Activated naive CD4-positive, alpha-beta T cell treated with anti-CD3 and anti-CD28 coated beads for 36 hours (primary cell): ENCODE measurements around the gene FHIT. TPM values are rescaled to one million over a fixed set of nuclear protein-coding genes. Genes with fewer than 3 reads are reported as not detected.
A peak's percentile ranks its signal among the peaks of the same experiment; 100 is the strongest.

ENCODE experiments used
- CTCF ChIA-PET: fragments of 350-600 bp; sonication (Branson Sonifier 250); formaldehyde crosslinking; loops from one replicate; lab custom pipeline; 2021; ENCODE audit warnings: antibody characterized with exemption; lab: Charles Lee
- DNase-seq: peaks from one replicate; pipeline ENCODE4 v3.0.0-alpha.2; 2020
- H3K27ac Mint-ChIP-seq: one replicate; pipeline ENCODE4 v1.8.0; 2021; ENCODE audit warnings: mild to moderate bottlenecking, mixed read lengths
- H3K27me3 Mint-ChIP-seq: one replicate; pipeline ENCODE4 v1.8.0; 2021; ENCODE audit warnings: low read depth, mixed read lengths
- H3K36me3 Mint-ChIP-seq: one replicate; pipeline ENCODE4 v1.8.0; 2021; ENCODE audit warnings: low read depth, mixed read lengths
- H3K4me1 Mint-ChIP-seq: one replicate; pipeline ENCODE4 v1.8.0; 2021; ENCODE audit warnings: low read depth, mixed read lengths
- H3K4me3 Mint-ChIP-seq: one replicate; pipeline ENCODE4 v1.8.0; 2021; ENCODE audit warnings: mild to moderate bottlenecking, moderate library complexity, mixed read lengths
- H3K9me3 Mint-ChIP-seq: one replicate; pipeline ENCODE4 v1.8.0; 2021; ENCODE audit warnings: mixed read lengths
- intact Hi-C: fragments of 100-400 bp; cut with micrococcal nuclease; formaldehyde crosslinking; loops from one replicate; pipeline ENCODE4 v1.15.1; 2023
- total RNA-seq, 2 experiments: library from RNA; stranded (reverse); gene quantifications; one replicate each; pipeline ENCODE4 v1.2.3, GENCODE V29; 2021

FHIT gene
- total RNA-seq = 10 to 100 TPM; 20.2 to 22.7 TPM

DNA sequence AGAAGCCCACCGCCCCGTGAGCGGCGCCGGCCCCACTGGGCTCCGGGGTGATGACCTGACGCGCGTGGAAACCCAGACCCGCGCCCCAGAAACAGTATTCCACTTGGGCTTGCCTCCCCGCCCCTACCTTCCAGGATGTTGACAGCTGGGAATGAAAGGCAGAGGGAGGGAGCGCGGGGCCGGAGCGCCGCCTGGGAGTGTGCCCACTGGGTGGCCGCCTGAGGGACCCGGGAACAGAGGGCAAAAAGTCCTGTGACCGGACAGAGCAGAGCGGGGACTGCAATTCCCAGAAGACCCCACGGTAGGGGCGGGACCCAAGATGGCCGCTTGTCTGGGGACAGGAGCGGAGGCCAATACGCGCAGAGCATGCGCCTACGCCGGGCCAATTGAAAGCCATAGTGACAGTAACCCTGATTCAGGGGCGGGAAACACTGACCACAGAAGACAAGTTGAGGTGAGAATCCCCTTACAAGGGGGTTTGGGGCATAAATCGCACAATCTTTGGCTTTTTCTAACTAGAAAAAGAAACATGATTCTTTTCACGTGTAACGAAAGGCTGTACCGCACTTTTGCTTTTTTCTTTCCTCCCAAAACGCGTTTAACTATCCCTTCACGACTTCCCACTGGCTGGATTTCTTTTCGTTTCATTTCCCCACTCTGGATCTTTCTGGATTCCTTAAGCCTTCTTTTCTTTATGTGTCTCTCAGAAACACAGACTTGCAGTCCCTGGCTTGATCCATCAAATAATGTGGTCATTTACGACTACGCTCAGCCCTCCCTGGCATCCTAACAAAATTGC is at the start of gene FHIT:
Gene FHIT (minus strand): TSS at position 279 of the 799 bp plus-strand sequence.
- Mint-ChIP-seq H3K9me3 (no peaks in the 10 kb centered on the region), H3K4me1 (peaks cover 11% of the 10 kb centered on the region), H3K4me3 (peak within 1 kb of the TSS; percentile 91), H3K27ac (peak within 1 kb of the TSS; percentile 87), H3K27me3 (peaks cover under 1% of the 10 kb centered on the region), H3K36me3 (no peaks in the 10 kb centered on the region)
- intact Hi-C loops = loop anchor here (1.0 to 10.0 kb wide), 8 partner anchors 131 to 1801 kb away; partner anchors contain the start of gene PTPRG
- CTCF ChIA-PET = no interaction called here
- DNase-seq = peak; percentile 96

GRCh38 chr3:61300786-61301185 is 49.5 kb upstream of the FHIT start:
- H3K4me1 Mint-ChIP-seq = no peaks in the 10 kb centered on the region
- no peak overlapping the region for H3K27ac Mint-ChIP-seq
- H3K36me3 Mint-ChIP-seq = no peaks in the 10 kb centered on the region
- CTCF ChIA-PET = interaction anchor here (0.6 kb wide), 1 partner anchor 276 kb away, joined by 4 read pairs; no protein-coding TSS in a partner anchor
- no peaks in the 10 kb centered on the region for H3K9me3 Mint-ChIP-seq
- H3K27me3 Mint-ChIP-seq = no peaks in the 10 kb centered on the region
- no peak overlapping the region for H3K4me3 Mint-ChIP-seq
- intact Hi-C loops = no loop called here
- no peak for DNase-seq

DNA sequence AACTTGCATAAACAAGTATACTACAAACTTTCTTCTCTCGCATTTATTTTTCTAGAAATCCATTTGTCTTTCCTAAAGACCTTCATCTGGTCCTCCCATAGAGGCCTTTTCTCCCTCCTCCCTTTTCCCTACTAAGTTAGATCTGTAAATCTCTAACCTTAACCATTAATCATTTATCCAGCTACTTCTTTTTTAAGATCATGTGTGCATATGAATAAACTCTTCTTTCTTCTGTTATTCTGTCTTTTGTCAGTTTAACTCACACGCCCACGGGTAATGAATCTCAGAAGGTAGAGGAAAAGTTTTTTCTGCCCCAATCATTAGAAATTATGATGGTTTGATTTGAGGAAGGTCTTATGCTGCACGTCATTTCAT is 48.7 kb upstream of the FHIT start:
- no peak overlapping the region for H3K27ac Mint-ChIP-seq
- no peaks in the 10 kb centered on the region for H3K4me1 Mint-ChIP-seq
- DNase-seq = no peak
- no peaks in the 10 kb centered on the region for H3K27me3 Mint-ChIP-seq
- H3K4me3 Mint-ChIP-seq = no peak overlapping the region
- no peaks in the 10 kb centered on the region for H3K9me3 Mint-ChIP-seq
- CTCF ChIA-PET = no interaction called here
- H3K36me3 Mint-ChIP-seq = no peaks in the 10 kb centered on the region
- intact Hi-C loops = no loop called here

GRCh38 chr3:61299343-61300005 is 48.2 kb upstream of the FHIT start:
- H3K4me1 Mint-ChIP-seq = no peaks in the 10 kb centered on the region
- no peak overlapping the region for H3K4me3 Mint-ChIP-seq
- no peaks in the 10 kb centered on the region for H3K9me3 Mint-ChIP-seq
- no peak overlapping the region for H3K27ac Mint-ChIP-seq
- DNase-seq = no peak
- CTCF ChIA-PET = no interaction called here
- no peaks in the 10 kb centered on the region for H3K36me3 Mint-ChIP-seq
- intact Hi-C loops = no loop called here
- H3K27me3 Mint-ChIP-seq = no peaks in the 10 kb centered on the region

GRCh38 chr3:61297821-61298220 is 46.6 kb upstream of the FHIT start:
- Mint-ChIP-seq H3K4me1 (no peaks in the 10 kb centered on the region), H3K27ac (no peak overlapping the region), H3K36me3 (no peaks in the 10 kb centered on the region), H3K27me3 (no peaks in the 10 kb centered on the region), H3K9me3 (no peaks in the 10 kb centered on the region), H3K4me3 (no peak overlapping the region)
- intact Hi-C loops = no loop called here
- CTCF ChIA-PET = no interaction called here
- DNase-seq = no peak

GRCh38 chr3:61288446-61288845 is 37.2 kb upstream of the FHIT start:
- intact Hi-C loops = loop anchor here (10.0 kb wide), 1 partner anchor 284 kb away; no protein-coding TSS in a partner anchor

GRCh38 chr3:61283876-61284275 is 32.6 kb upstream of the FHIT start:
- H3K36me3 Mint-ChIP-seq = no peaks in the 10 kb centered on the region
- CTCF ChIA-PET = no interaction called here
- H3K27me3 Mint-ChIP-seq = peaks cover 3% of the 10 kb centered on the region
- no peak for DNase-seq
- no peaks in the 10 kb centered on the region for H3K4me1 Mint-ChIP-seq
- H3K9me3 Mint-ChIP-seq = no peaks in the 10 kb centered on the region
- H3K27ac Mint-ChIP-seq = no peak overlapping the region
- no peak overlapping the region for H3K4me3 Mint-ChIP-seq
- intact Hi-C loops = loop anchor here (10.0 kb wide), 1 partner anchor 279 kb away; no protein-coding TSS in a partner anchor

More at GRCh38 chr3:61288446-61288845, 37.2 kb upstream of the FHIT start:
- Mint-ChIP-seq H3K9me3 (no peaks in the 10 kb centered on the region), H3K27me3 (peaks cover 3% of the 10 kb centered on the region), H3K27ac (no peak overlapping the region), H3K36me3 (no peaks in the 10 kb centered on the region), H3K4me1 (no peaks in the 10 kb centered on the region), H3K4me3 (no peak overlapping the region)
- no peak for DNase-seq
- CTCF ChIA-PET = no interaction called here

GRCh38 chr3:61278713-61279112 is 27.5 kb upstream of the FHIT start:
- no peak overlapping the region for H3K27ac Mint-ChIP-seq
- no peak for DNase-seq
- no peaks in the 10 kb centered on the region for H3K36me3 Mint-ChIP-seq
- CTCF ChIA-PET = interaction anchor here (1.7 kb wide), 1 partner anchor 103 kb away, joined by 4 read pairs; no protein-coding TSS in a partner anchor
- no peaks in the 10 kb centered on the region for H3K4me1 Mint-ChIP-seq
- no peak overlapping the region for H3K4me3 Mint-ChIP-seq
- H3K9me3 Mint-ChIP-seq = no peaks in the 10 kb centered on the region
- H3K27me3 Mint-ChIP-seq = peaks cover 7% of the 10 kb centered on the region
- intact Hi-C loops = no loop called here

- no peaks in the 10 kb centered on the region for H3K4me1 Mint-ChIP-seq
- CTCF ChIA-PET = interaction anchor here (1.7 kb wide), 1 partner anchor 104 kb away, joined by 4 read pairs; no protein-coding TSS in a partner anchor
- H3K27me3 Mint-ChIP-seq = peaks cover 16% of the 10 kb centered on the region
- H3K27ac Mint-ChIP-seq = no peak overlapping the region
- no peaks in the 10 kb centered on the region for H3K36me3 Mint-ChIP-seq
- H3K4me3 Mint-ChIP-seq = no peak overlapping the region
- intact Hi-C loops = no loop called here
- DNase-seq = no peak
- no peaks in the 10 kb centered on the region for H3K9me3 Mint-ChIP-seq
Observed at GRCh38 chr3:61277411-61277810, 26.2 kb upstream of the FHIT start.

DNA sequence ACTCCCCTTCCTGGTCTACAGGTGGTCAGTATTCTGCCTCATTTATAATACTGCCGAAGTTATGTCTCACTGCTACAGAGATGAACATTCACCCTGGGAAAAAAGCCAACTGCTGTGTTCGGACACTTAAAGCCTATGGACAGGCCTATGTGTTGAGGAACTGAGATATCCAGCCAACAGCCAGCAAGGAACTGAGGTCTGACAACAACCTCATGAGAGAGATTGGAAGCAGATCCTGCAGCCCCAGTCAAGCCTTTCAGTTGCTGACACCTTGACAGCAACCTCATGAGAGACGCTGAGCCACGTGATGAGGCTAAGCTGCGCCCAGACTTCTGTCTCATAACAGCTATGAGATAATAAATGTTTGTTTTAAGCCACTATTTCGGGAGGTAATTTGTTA is 18.2 kb upstream of the FHIT start:
- intact Hi-C loops = no loop called here
- H3K27me3 Mint-ChIP-seq = peaks cover 18% of the 10 kb centered on the region
- CTCF ChIA-PET = no interaction called here
- H3K27ac Mint-ChIP-seq = no peak overlapping the region
- H3K9me3 Mint-ChIP-seq = no peaks in the 10 kb centered on the region
- DNase-seq = no peak
- no peaks in the 10 kb centered on the region for H3K36me3 Mint-ChIP-seq
- no peak overlapping the region for H3K4me3 Mint-ChIP-seq
- H3K4me1 Mint-ChIP-seq = no peaks in the 10 kb centered on the region

GRCh38 chr3:61268644-61269043 is 17.4 kb upstream of the FHIT start:
- H3K4me3 Mint-ChIP-seq = no peak overlapping the region

DNA sequence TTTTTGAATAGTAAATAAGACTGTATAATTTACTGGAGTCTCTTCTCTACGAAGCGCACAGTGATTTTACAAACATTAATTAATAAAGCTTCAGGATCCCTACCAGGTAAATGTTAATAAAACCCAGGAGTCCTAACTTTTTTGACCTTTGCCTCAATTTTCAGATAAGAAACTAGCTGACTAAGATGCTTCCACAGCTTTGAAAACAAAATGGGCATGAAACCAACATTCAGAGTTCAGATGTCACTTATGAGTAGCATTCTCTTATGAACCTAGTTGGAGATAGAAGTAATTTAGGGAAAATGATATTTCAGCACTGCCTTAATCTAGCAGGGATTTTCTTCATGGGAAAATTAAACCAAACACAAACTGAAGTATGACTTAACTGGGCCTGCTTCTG is 13.0 kb upstream of the FHIT start:
- no peak for DNase-seq
- Mint-ChIP-seq H3K4me3 (no peak overlapping the region), H3K9me3 (peaks cover 3% of the 10 kb centered on the region), H3K4me1 (no peaks in the 10 kb centered on the region), H3K27ac (no peak overlapping the region), H3K27me3 (peaks cover 5% of the 10 kb centered on the region), H3K36me3 (no peaks in the 10 kb centered on the region)
- CTCF ChIA-PET = no interaction called here
- intact Hi-C loops = no loop called here

More at GRCh38 chr3:61268644-61269043, 17.4 kb upstream of the FHIT start:
- intact Hi-C loops = no loop called here
- Mint-ChIP-seq H3K9me3 (no peaks in the 10 kb centered on the region), H3K27me3 (peaks cover 11% of the 10 kb centered on the region), H3K27ac (no peak overlapping the region), H3K4me1 (no peaks in the 10 kb centered on the region), H3K36me3 (no peaks in the 10 kb centered on the region)
- CTCF ChIA-PET = no interaction called here
- no peak for DNase-seq
